Measurements from ENCODE around the gene GLB1L3.

GRCh38 chr11:134360050-134360835 lies 84.1 kb downstream of the GLB1L3 start:
- TF ChIP-seq POLR2A (IDR thresholded peaks at IDR 0.05; ENCODE audit: borderline replicate concordance, extremely low read depth, insufficient read depth, insufficient read length) (no peak), RAD21 (IDR thresholded peaks at IDR 0.05; ENCODE audit: low read depth) (peak; percentile 95), CTCF (IDR thresholded peaks at IDR 0.05 in 2 of 3, conservative IDR thresholded peaks at IDR 0.05 in 1 of 3; ENCODE audit: borderline replicate concordance in 1 of 3, insufficient read depth in 1 of 3, low read depth in 2 of 3, low read length in 2 of 3) (peak; percentile 86 to 93 (median 92)), POLR2AphosphoS5 (IDR thresholded peaks at IDR 0.05; ENCODE audit: low read depth, low read length) (no peak), MAX (IDR thresholded peaks at IDR 0.05) (peak; percentile 79), EZH2phosphoT487 (IDR thresholded peaks at IDR 0.05; ENCODE audit: borderline replicate concordance) (no peak), FOSL1 (IDR thresholded peaks at IDR 0.05; ENCODE audit: low read depth) (no peak), TCF7L2 (IDR thresholded peaks at IDR 0.05; ENCODE audit: borderline replicate concordance, extremely low read depth, insufficient read depth, insufficient read length) (no peak), CEBPB (IDR thresholded peaks at IDR 0.05; ENCODE audit: low read depth) (no peak)
